ENCODE data around the gene L3MBTL3.

L3MBTL3 gene

GRCh38 chr6:130034378-130035146 is 16.2 kb downstream of the L3MBTL3 start:
- Histone ChIP-seq H3K36me3 (ENCODE audit: control insufficient read depth, insufficient read depth, low read length) (no peaks in the 10 kb centered on the region), H3K27ac (ENCODE audit: low read depth, low read length) (no peak overlapping the region), H3K4me1 (ENCODE audit: control insufficient read depth, insufficient read depth, low read length) (no peaks in the 10 kb centered on the region), H3K27me3 (ENCODE audit: control insufficient read depth, insufficient read depth, low read length) (no peaks in the 10 kb centered on the region), H3K9ac (ENCODE audit: low read length) (no peak overlapping the region), H3K4me3 (ENCODE audit: low read length) (no peak overlapping the region)

GRCh38 chr6:130035211-130035610 is 16.8 kb downstream of the L3MBTL3 start:
- H3K9ac ChIP-seq (ENCODE audit: low read length), result no peak overlapping the region
- no peak overlapping the region for H3K4me3 ChIP-seq (ENCODE audit: low read length)
- H3K27ac ChIP-seq (ENCODE audit: low read depth, low read length), result no peak overlapping the region
- no peaks in the 10 kb centered on the region for H3K27me3 ChIP-seq (ENCODE audit: control insufficient read depth, insufficient read depth, low read length)
- H3K36me3 ChIP-seq (ENCODE audit: control insufficient read depth, insufficient read depth, low read length), result no peaks in the 10 kb centered on the region
- no peaks in the 10 kb centered on the region for H3K4me1 ChIP-seq (ENCODE audit: control insufficient read depth, insufficient read depth, low read length)

GRCh38 chr6:130037207-130037811 is 18.9 kb downstream of the L3MBTL3 start:
- Histone ChIP-seq H3K27me3 (ENCODE audit: control insufficient read depth, insufficient read depth, low read length) (no peaks in the 10 kb centered on the region), H3K4me3 (ENCODE audit: low read length) (no peak overlapping the region), H3K36me3 (ENCODE audit: control insufficient read depth, insufficient read depth, low read length) (no peaks in the 10 kb centered on the region), H3K4me1 (ENCODE audit: control insufficient read depth, insufficient read depth, low read length) (no peaks in the 10 kb centered on the region), H3K9ac (ENCODE audit: low read length) (no peak overlapping the region), H3K27ac (ENCODE audit: low read depth, low read length) (no peak overlapping the region)

GRCh38 chr6:130041594-130041993 is 23.2 kb downstream of the L3MBTL3 start:
- no peaks in the 10 kb centered on the region for H3K36me3 ChIP-seq (ENCODE audit: control insufficient read depth, insufficient read depth, low read length)
- H3K27me3 ChIP-seq (ENCODE audit: control insufficient read depth, insufficient read depth, low read length), result no peaks in the 10 kb centered on the region
- no peak overlapping the region for H3K27ac ChIP-seq (ENCODE audit: low read depth, low read length)
- no peak overlapping the region for H3K4me3 ChIP-seq (ENCODE audit: low read length)
- no peaks in the 10 kb centered on the region for H3K4me1 ChIP-seq (ENCODE audit: control insufficient read depth, insufficient read depth, low read length)
- no peak overlapping the region for H3K9ac ChIP-seq (ENCODE audit: low read length)

GRCh38 chr6:130043344-130043743 is 25.0 kb downstream of the L3MBTL3 start:
- H3K4me3 ChIP-seq (ENCODE audit: low read length), result no peak overlapping the region
- no peaks in the 10 kb centered on the region for H3K4me1 ChIP-seq (ENCODE audit: control insufficient read depth, insufficient read depth, low read length)
- no peak overlapping the region for H3K27ac ChIP-seq (ENCODE audit: low read depth, low read length)
- no peak overlapping the region for H3K9ac ChIP-seq (ENCODE audit: low read length)
- no peaks in the 10 kb centered on the region for H3K27me3 ChIP-seq (ENCODE audit: control insufficient read depth, insufficient read depth, low read length)
- H3K36me3 ChIP-seq (ENCODE audit: control insufficient read depth, insufficient read depth, low read length), result no peaks in the 10 kb centered on the region

GRCh38 chr6:130045622-130046021 is 27.2 kb downstream of the L3MBTL3 start:
- Histone ChIP-seq H3K9ac (ENCODE audit: low read length) (no peak overlapping the region), H3K4me3 (ENCODE audit: low read length) (no peak overlapping the region), H3K4me1 (ENCODE audit: control insufficient read depth, insufficient read depth, low read length) (no peaks in the 10 kb centered on the region), H3K27me3 (ENCODE audit: control insufficient read depth, insufficient read depth, low read length) (no peaks in the 10 kb centered on the region), H3K27ac (ENCODE audit: low read depth, low read length) (no peak overlapping the region), H3K36me3 (ENCODE audit: control insufficient read depth, insufficient read depth, low read length) (no peaks in the 10 kb centered on the region)

GRCh38 chr6:130046671-130047070 is 28.3 kb downstream of the L3MBTL3 start:
- no peaks in the 10 kb centered on the region for H3K36me3 ChIP-seq (ENCODE audit: control insufficient read depth, insufficient read depth, low read length)
- no peaks in the 10 kb centered on the region for H3K27me3 ChIP-seq (ENCODE audit: control insufficient read depth, insufficient read depth, low read length)
- H3K27ac ChIP-seq (ENCODE audit: low read depth, low read length), result no peak overlapping the region
- H3K4me3 ChIP-seq (ENCODE audit: low read length), result no peak overlapping the region
- no peak overlapping the region for H3K9ac ChIP-seq (ENCODE audit: low read length)
- no peaks in the 10 kb centered on the region for H3K4me1 ChIP-seq (ENCODE audit: control insufficient read depth, insufficient read depth, low read length)

GRCh38 chr6:130047088-130047995 is 29.0 kb downstream of the L3MBTL3 start:
- H3K9ac ChIP-seq (ENCODE audit: low read length), result no peak overlapping the region

GRCh38 chr6:130050230-130050629 is 31.8 kb downstream of the L3MBTL3 start:
- Histone ChIP-seq H3K4me3 (ENCODE audit: low read length) (no peak overlapping the region), H3K36me3 (ENCODE audit: control insufficient read depth, insufficient read depth, low read length) (peaks cover 5% of the 10 kb centered on the region), H3K9ac (ENCODE audit: low read length) (no peak overlapping the region), H3K27me3 (ENCODE audit: control insufficient read depth, insufficient read depth, low read length) (no peaks in the 10 kb centered on the region), H3K4me1 (ENCODE audit: control insufficient read depth, insufficient read depth, low read length) (no peaks in the 10 kb centered on the region), H3K27ac (ENCODE audit: low read depth, low read length) (no peak overlapping the region)

More at GRCh38 chr6:130047088-130047995, 29.0 kb downstream of the L3MBTL3 start:
- no peaks in the 10 kb centered on the region for H3K4me1 ChIP-seq (ENCODE audit: control insufficient read depth, insufficient read depth, low read length)
- no peaks in the 10 kb centered on the region for H3K36me3 ChIP-seq (ENCODE audit: control insufficient read depth, insufficient read depth, low read length)
- no peak overlapping the region for H3K4me3 ChIP-seq (ENCODE audit: low read length)
- no peak overlapping the region for H3K27ac ChIP-seq (ENCODE audit: low read depth, low read length)
- H3K27me3 ChIP-seq (ENCODE audit: control insufficient read depth, insufficient read depth, low read length), result no peaks in the 10 kb centered on the region

GRCh38 chr6:130054725-130055124 is 36.3 kb downstream of the L3MBTL3 start:
- Histone ChIP-seq H3K9ac (ENCODE audit: low read length) (no peak overlapping the region), H3K27me3 (ENCODE audit: control insufficient read depth, insufficient read depth, low read length) (no peaks in the 10 kb centered on the region), H3K36me3 (ENCODE audit: control insufficient read depth, insufficient read depth, low read length) (peaks cover 9% of the 10 kb centered on the region), H3K4me1 (ENCODE audit: control insufficient read depth, insufficient read depth, low read length) (no peaks in the 10 kb centered on the region), H3K27ac (ENCODE audit: low read depth, low read length) (no peak overlapping the region), H3K4me3 (ENCODE audit: low read length) (no peak overlapping the region)

GRCh38 chr6:130055271-130055670 is 36.9 kb downstream of the L3MBTL3 start:
- no peak overlapping the region for H3K4me3 ChIP-seq (ENCODE audit: low read length)
- no peak overlapping the region for H3K9ac ChIP-seq (ENCODE audit: low read length)
- peaks cover 9% of the 10 kb centered on the region for H3K36me3 ChIP-seq (ENCODE audit: control insufficient read depth, insufficient read depth, low read length)
- no peaks in the 10 kb centered on the region for H3K4me1 ChIP-seq (ENCODE audit: control insufficient read depth, insufficient read depth, low read length)
- no peaks in the 10 kb centered on the region for H3K27me3 ChIP-seq (ENCODE audit: control insufficient read depth, insufficient read depth, low read length)
- no peak overlapping the region for H3K27ac ChIP-seq (ENCODE audit: low read depth, low read length)

GRCh38 chr6:130057495-130057894 is 39.1 kb downstream of the L3MBTL3 start:
- no peak overlapping the region for H3K27ac ChIP-seq (ENCODE audit: low read depth, low read length)
- H3K36me3 ChIP-seq (ENCODE audit: control insufficient read depth, insufficient read depth, low read length), result peaks cover 9% of the 10 kb centered on the region
- no peak overlapping the region for H3K4me3 ChIP-seq (ENCODE audit: low read length)
- no peaks in the 10 kb centered on the region for H3K4me1 ChIP-seq (ENCODE audit: control insufficient read depth, insufficient read depth, low read length)
- no peaks in the 10 kb centered on the region for H3K27me3 ChIP-seq (ENCODE audit: control insufficient read depth, insufficient read depth, low read length)
- no peak overlapping the region for H3K9ac ChIP-seq (ENCODE audit: low read length)
